Measurements from ENCODE around the gene TMEM52B. TPM values are rescaled to one million over a fixed set of nuclear protein-coding genes. Genes with fewer than 3 reads are reported as not detected.
"Not testable (repeated sequence)": the region's sequence is repeated elsewhere in the genome, so short reads cannot be mapped to it uniquely, and the experiment has no call there.

TMEM52B gene
- total RNA-seq, 1 donor from 2014 or later, result 0.48 TPM

DNA sequence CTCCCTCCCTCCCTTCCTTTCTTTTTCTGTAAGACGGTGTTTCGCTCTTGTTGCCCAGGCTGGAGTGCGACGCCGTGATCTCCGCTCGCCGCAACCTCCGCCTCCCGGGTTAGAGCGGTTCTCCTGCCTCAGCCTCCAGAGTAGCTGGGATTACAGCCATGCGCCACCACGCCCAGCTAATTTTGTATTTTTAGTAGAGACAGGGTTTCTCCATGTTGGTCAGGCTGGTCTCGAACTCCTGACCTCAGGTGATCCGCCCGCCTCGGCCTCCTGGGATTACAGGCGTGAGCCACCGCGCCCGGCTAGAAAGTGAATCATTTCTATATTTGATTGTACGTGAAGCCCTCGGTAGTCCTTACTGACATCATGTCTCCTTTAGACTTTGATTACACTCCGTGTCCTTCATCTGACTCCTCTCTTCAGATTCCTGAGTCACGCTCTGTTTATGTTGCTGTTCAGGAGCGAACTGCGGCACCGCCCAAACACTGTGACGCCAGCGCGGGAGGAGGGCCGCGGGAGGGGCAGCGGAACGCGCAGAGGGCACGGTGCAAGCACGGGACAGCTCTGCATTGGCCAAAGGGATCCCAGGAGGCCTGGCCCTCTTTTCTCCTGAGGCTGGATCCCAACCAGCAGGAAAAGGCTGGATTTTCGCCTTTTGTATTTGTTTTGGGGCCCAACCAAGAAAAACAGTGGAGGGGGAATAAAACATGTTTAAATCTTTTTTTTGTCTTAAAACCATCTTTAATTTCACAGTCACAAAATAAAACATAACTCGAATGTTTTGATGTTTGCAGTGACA lies 33.3 kb downstream of the TMEM52B start:
- DNase-seq (ENCODE audit: low spot score), result peak; percentile 98

DNA sequence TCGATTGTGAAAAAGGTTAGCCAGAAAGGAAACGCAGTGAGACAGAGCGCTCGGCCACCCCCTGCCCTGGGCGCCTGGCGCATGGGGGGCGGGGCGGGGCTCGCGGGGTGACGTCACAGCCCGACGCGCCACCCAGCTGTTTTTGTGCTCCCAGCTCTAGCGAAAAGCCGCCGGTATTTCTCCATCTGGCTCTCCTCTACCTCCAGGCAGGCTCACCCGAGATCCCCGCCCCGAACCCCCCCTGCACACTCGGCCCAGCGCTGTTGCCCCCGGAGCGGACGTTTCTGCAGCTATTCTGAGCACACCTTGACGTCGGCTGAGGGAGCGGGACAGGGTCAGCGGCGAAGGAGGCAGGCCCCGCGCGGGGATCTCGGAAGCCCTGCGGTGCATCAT lies 33.9 kb downstream of the TMEM52B start, which contains the start of gene GABARAPL1:
Gene GABARAPL1, plus strand, starts transcription at position 139 of the 393 bp plus-strand sequence. Its CDS starts 253 bp downstream, at position 392.
- peak; percentile 82 for DNase-seq (ENCODE audit: low spot score)

DNA sequence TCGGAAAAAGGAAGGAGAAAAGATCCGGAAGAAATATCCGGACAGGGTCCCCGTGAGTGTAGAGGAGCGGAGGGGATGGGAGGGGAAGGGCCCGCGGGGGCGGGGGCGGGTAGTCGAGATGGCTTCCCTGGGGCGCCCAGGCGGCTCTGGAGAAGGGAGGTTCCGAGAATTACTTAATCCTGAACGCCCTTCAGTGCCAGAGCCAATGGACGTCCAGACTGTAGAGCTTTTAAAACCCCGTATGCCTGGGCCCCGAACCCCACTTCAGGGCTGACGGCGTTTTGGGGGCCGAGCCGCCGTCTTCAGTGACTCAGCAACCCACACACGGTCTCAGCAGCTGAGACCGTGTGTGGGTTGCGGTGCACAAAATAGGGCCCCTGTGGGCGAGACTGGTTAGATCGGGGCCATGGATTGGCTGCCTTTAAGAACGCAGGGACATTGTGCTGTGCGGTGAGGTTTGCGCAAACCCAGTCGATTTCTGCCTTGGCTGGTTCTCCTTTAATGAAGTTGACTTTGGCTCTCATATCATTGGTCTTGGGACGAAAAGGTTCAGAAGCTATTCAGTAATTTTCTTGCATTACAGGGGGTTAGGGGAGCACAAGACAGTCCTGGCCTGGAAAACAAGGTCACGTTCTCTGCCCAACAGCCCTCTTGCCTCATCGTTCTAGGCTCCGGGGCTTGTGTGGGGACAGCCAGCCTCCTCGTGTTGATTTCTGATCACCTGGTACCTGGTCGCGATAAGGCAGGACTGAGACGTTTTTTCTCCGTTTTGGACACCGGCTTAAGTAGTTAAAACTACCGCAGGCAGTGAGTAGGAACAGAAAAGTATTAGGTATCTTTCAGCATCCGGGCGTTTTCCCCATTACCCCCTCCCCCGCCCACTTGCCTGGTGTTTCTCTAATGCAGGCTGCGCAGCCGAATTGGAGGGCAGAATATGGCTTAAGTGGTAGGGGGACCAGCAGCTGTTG lies 34.6 kb downstream of the TMEM52B start:
- peak; percentile 74 for DNase-seq (ENCODE audit: low spot score)

DNA sequence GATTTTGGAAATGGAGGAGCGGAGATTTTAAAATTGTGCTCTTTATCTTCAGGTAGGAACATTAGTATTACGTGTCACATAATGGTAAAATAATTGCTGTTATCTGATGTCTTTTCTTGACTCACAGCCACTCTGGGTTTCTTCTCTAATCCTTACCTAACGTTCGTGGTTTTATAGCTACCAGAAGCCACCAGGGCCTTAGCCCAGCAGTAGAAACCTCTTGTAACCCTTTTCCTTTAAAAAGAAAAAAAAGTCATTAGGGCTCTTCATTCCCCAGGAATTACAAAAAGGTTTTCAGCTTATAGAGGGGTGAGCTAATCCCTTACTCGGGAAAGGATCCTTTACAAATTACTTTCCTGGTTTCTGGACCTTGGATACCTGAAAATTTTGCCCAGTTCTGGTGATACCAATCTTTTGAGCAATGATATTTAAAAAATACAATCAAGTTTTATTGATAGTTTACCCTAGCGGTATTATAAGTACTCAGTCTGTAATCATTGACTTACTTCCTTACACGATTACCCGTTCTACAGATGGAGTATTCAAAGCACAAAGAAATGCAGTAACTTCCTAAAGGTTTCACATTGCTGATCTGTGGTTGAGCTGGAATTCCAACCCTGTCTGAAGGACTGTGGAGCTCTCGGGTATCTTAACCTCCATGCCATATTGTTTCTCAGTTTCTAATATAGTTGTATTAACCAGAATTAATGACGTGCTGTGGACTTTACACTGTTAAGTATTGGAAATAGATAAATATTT lies 35.5 kb downstream of the TMEM52B start:
- DNase-seq (ENCODE audit: low spot score), result peak; percentile 28

DNA sequence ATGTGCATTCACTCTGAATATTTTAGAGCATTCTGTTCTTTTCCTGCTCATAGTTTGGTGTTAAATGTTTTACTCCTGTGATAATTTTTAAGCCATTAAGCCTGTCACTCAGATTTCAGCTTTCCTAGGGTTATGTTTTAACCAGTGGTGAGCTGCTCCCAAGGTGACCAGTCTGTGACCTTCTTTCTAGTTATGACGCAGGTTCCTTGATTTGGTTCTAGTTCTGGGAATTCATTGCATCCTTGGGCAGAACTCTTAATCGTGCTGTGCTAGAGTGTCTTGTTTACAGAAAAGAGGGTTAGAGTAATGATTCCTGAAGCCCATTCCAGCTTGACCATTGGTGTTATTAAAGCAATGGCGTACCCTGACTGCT lies 36.0 kb downstream of the TMEM52B start:
- no peak for DNase-seq (ENCODE audit: low spot score)

DNA sequence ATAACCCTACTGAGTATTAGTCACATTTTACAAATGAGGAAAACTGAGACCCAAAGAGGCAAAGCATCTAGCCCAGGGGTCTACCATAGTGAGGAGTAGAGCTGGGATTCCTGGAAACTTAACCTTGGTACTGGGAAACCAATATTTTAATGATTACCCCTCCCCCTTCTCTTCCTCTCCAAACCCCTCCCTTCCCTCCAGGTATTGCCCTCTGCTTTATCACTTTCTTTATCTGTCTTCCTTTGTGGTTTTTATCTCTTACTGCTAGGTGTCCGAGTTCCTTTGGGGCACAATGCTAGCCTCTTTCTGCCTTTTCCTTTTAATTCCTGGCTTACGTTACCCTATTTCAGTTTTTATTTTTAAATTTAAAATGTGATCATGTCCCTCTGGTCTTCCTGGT lies 36.6 kb downstream of the TMEM52B start:
- no peak for DNase-seq (ENCODE audit: low spot score)

DNA sequence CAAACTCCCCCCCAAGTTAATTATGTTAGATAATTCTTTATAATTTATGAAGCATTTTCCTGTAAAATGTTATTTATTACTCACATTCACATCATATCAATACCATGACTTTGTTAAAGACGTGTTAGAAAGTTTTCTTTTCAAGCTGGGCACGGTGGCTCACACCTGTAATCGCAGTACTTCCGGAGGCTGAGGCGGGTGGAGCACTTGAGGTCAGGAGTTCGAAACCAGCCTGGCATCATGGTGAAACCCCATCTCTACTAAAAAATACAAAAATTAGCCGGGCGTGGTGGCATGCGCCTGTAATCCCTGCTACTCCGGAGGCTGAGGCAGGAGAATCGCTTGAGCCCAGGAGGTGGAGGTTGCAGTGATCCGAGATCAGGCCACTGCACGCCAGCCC lies 37.1 kb downstream of the TMEM52B start:
- not testable (repeated sequence) for DNase-seq (ENCODE audit: low spot score)

DNA sequence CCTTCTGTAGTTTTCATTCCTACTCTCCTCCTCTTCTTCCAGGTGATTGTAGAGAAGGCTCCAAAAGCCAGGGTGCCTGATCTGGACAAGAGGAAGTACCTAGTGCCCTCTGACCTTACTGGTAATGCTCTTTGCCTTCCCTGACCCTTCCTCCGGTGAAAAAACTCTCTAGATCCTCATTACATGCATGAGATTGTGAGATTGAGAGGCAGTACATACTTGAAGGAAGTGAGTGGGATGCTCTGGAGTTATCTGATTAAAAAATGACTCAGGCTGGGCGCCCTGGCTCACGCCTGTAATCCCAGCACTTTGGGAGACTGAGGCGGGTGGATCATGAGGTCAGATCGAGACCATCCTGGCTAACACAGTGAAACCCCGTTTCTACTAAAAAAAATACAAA lies 39.2 kb downstream of the TMEM52B start:
- no peak for DNase-seq (ENCODE audit: low spot score)

DNA sequence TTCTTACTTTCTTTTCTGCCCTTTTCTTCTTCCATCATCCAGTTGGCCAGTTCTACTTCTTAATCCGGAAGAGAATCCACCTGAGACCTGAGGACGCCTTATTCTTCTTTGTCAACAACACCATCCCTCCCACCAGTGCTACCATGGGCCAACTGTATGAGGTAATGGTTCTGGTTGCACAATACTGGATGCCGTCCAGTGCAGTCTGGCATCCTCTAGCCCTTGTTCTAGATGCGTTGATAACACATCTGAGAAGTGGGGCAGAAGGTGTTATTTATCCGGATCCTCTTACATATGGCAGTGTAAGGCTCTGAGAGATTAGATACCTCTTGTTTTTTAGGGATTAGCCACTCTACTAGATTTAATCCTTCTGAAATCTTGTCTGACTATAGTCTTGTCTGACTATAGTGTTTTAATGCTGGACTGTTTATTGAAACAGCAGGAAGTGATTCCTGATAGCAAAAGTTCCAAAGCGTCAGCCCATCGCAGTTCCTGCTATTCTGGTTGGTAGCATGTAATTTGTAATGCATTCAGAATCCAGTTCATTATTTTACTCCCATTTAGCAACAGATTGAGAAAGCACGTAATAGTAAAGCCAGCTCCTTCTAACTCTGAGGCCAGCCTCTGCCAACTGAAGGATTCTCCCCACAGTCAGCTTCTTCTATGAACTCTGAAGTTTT lies 41.7 kb downstream of the TMEM52B start:
- no peak for DNase-seq (ENCODE audit: low spot score)

DNA sequence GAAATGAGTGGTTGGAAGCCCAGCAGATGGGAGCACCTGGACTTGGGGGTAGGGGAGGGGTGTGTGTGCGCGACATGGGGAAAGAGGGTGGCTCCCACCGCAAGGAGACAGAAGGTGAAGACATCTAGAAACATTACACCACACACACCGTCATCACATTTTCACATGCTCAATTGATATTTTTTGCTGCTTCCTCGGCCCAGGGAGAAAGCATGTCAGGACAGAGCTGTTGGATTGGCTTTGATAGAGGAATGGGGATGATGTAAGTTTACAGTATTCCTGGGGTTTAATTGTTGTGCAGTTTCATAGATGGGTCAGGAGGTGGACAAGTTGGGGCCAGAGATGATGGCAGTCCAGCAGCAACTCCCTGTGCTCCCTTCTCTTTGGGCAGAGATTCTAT lies 43.0 kb downstream of the TMEM52B start:
- DNase-seq (ENCODE audit: low spot score), result no peak

DNA sequence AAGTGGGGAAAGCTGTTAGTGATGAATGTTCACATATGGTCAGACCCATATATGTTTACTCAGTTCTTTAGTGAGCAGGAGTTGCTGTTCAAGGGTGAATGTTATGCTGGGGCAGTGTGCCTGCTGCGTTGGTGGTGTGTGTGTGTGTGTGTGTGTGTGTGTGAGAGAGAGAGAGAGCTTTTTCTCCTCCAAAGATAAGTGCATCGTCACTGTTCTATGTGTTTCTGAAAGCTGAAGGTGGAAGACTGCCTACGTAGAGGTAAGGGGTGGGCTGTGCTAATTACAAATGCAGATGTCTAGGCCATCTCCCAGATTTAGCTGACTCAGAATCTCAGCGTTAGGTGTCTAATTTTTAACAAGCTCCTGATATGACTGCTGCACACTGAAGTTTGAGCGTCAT lies 44.4 kb downstream of the TMEM52B start:
- DNase-seq (ENCODE audit: low spot score), result no peak

DNA sequence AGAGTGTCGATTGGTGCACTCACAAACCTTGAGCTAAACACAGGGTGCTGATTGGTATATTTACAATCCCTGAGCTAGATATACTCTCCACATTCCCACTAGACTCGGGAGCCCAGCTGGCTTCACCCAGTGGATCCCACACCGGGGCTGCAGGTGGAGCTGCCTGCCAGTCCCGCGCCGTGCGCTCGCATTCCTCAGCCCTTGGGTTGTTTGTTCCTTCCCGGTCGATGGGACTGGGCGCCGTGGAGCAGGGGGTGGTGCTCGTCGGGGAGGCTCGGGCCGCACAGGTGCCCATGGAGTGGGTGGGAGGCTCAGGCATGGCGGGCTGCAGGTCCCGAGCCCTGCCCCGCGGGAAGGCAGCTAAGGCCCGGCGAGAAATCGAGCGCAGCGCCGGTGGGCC lies 46.6 kb downstream of the TMEM52B start:
- not testable (repeated sequence) for DNase-seq (ENCODE audit: low spot score)

DNA sequence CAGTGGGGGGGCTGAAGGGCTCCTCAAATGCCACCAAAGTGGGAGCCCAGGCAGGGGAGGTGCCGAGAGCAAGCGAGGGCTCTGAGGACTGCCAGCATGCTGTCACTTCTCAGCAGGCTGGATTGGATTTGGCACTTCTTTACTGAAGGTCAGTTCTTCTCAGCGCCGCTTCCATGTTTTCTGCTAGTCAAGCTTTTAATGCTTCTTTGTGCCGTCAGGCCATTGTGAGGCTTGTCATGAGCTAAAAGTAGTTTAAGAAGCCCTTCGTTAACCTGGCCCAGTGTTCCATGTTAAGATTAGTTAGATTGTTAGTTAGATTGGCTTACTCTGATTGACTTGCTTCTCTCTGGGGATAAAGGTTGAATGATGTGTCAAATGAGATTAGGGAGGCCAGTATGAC lies 47.3 kb downstream of the TMEM52B start:
- no peak for DNase-seq (ENCODE audit: low spot score)

DNA sequence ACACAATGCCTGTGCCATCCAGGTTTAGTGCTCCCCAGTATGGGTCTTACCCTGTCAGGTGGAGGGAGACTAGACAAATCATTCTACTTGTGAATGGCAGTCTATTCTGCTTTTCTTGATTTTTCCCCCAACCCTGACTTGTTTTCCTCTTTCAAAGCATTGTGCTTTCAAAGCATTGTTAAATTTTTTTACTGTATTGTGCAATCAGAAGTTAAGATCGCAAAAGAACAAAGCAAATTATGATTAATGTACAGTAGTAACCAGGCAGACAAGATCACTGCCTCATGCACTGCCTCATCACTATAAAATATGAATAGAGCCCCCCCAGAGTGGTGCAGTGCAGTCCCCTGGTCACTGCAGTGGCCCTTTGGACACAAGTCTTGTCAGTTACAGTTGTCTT lies 47.9 kb downstream of the TMEM52B start:
- DNase-seq (ENCODE audit: low spot score), result no peak

DNA sequence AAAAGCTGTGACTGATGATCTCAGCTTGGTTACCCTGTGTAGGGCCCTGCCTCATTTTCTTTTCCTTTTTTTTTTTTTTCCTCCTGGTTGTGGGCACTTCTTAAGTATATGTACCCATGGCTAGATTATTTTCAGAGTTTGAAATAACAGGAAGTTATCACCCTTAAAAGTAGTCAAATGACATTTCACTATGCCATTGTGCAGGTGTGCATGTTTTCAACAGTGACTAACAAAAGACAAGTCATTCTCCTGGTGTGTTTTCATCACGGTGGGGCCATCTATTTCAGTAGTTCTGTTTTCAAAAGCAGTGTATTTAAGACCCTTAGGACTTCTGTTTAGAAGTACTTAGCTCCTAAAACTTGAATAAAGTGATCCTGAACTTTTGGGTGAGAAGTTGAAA lies 48.8 kb downstream of the TMEM52B start:
- no peak for DNase-seq (ENCODE audit: low spot score)

DNA sequence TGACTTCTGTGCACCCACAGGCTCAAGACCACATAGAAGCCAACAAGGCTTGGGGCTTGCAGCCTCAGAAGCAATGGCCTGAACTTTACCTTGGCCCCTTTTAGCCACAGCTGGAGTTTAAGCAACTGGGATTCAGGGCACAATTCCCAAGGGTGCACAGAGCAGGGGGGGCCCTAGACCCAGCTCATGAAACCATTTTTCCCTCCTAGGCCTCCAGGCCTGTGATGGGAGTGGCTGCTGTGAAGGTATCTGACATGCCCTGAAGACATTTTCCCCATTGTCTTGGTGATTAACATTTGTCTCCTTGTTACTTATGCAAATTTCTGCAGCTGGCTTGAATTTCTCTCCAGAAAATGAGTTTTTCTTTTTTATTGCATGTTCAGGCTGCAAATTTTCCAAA lies 55.7 kb downstream of the TMEM52B start:
- DNase-seq (ENCODE audit: low spot score), result no peak

DNA sequence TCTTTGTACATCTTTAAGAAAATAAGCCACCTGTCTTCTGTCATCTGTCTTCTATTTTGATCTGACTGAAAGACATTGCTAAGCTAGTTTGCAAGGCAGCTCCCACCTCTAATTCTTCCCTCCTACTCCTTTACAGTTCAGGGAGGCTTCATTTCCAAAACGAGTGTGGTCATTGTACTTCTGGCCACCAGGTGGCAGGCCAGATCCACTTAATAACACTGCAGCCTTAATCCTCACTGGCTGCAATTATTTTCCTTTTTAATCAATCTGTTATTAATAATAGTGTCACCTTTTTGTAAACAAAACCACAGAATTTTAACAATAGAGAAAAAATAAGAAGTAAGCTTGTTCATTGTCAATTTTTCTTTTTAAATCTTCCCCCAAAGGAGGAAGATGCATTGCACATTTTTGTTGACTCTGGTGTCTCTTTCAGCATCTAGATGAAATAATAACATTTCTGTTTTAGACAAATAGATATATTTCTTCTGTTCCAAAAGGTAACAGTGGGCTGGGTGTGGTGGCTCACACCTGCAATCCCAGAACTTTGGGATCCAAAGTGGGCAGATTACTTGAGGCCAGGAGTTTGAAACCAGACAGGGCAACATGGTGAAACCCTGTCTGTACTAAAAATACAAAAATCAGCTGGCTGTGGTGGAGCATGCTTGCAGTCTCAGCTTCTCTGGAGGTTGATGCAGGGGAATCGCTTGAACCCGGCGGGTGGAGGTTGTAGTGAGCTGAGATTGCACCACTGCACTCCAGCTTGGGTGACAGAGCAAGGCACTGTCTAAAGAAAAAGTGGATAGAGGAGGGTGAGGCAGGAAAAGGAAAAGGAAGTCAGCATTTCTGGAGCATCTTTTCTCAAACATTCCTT lies 57.2 kb downstream of the TMEM52B start:
- DNase-seq (ENCODE audit: low spot score), result peak; percentile 21

DNA sequence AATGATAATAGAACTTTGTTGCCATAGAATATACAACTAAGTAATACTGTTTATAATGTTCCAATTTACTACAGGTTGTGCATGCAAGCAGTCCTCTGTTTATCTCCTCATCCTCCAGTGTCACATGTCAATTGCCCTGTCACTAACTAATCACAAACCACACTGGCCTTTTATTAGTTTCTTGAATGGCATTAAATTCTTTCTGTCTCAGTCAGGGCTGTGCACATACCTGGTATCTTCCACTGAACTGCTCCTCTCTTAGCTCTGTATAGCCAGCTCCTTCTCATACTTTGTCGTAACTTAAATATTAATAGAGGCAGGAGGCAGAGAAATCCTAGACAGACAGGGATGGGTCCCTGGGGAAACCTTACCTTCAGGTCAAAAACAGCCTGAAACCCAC lies 57.9 kb downstream of the TMEM52B start:
- no peak for DNase-seq (ENCODE audit: low spot score)

DNA sequence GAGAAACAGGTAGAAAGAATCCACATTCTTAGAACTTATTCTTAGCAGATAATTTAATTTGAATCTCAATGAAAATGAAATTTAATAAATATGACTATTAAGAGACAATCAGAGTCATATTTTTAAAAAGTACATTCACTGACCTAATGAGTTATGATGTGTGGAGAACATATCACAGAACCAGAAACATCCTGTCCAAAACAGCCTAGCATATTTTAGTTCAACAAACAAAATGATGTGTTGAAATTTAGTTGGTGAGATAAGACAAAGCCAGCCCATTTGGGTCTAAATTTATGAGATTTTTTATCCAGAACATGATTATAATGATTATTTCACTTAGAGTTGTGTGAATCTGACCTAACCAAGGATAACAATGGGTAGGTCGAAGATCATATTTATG lies 59.7 kb downstream of the TMEM52B start:
- DNase-seq (ENCODE audit: low spot score), result no peak

DNA sequence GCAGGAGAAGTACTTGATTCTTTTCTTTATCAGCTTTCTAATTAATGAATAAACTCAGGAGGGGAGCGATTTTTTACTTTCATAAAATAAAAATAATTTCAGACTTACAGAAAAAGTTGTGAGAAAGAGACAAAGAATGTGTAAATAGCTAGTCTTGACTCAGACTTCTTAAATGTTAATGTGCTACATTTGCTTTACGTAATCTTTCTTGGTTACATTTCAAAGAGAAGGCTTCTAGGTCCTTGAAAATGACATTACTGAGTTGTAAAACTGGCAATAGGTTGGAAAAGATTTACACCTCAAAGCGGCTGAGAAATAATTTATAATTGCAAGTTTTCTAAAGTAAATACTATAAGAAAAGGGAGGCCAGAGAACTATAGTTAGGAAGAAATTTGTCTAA lies 62.5 kb downstream of the TMEM52B start:
- no peak for DNase-seq (ENCODE audit: low spot score)
